ENCODE data around the gene OR6N2. TPM values are rescaled to one million over a fixed set of nuclear protein-coding genes. Genes with fewer than 3 reads are reported as not detected.

Gene OR6N2
- total RNA-seq, 2 donors from 2014 or later, result not detected

GRCh38 chr1:158794247-158794646, 13.2 kb upstream of the OR6N2 start:
- WGBS, 2 experiments (ENCODE audit: insufficient coverage in 1 of 2, insufficient read length in 1 of 2), result 84 to 93% methylated on average over 5 to 6 of the region's 6 CpGs
- Histone ChIP-seq H3K9ac (ENCODE audit: extremely low read depth, low read length, poor library complexity, severe bottlenecking) (no peak overlapping the region), H3K4me1 (ENCODE audit: control insufficient read depth, insufficient read depth, low read length) (no peaks in the 10 kb centered on the region), H3K9me3 (ENCODE audit: control insufficient read depth, low read length) (no peaks in the 10 kb centered on the region), H3K27me3 (ENCODE audit: control insufficient read depth, insufficient read depth, low read length, poor library complexity, severe bottlenecking) (no peaks in the 10 kb centered on the region), H3K36me3 (ENCODE audit: control insufficient read depth, insufficient read depth, low read length) (no peaks in the 10 kb centered on the region), H3K4me3 (ENCODE audit: low read length) (no peak overlapping the region), H3K27ac (ENCODE audit: low read depth, low read length) (no peak overlapping the region)
- Mint-ChIP-seq H3K27me3 (ENCODE audit: insufficient read depth) (no peaks in the 10 kb centered on the region), H3K27ac (no peak overlapping the region), H3K4me1 (peaks cover 2% of the 10 kb centered on the region), H3K9me3 (no peaks in the 10 kb centered on the region), H3K36me3 (ENCODE audit: low read depth) (no peaks in the 10 kb centered on the region), H3K4me3 (no peak overlapping the region)
- no peak for TF ChIP-seq CTCF (conservative IDR thresholded peaks at IDR 0.05)
- DNase-seq, result no peak

GRCh38 chr1:158793604-158794003, 12.6 kb upstream of the OR6N2 start:
- Histone ChIP-seq H3K9ac (ENCODE audit: extremely low read depth, low read length, poor library complexity, severe bottlenecking) (no peak overlapping the region), H3K9me3 (ENCODE audit: control insufficient read depth, low read length) (no peaks in the 10 kb centered on the region), H3K4me1 (ENCODE audit: control insufficient read depth, insufficient read depth, low read length) (no peaks in the 10 kb centered on the region), H3K27me3 (ENCODE audit: control insufficient read depth, insufficient read depth, low read length, poor library complexity, severe bottlenecking) (no peaks in the 10 kb centered on the region), H3K36me3 (ENCODE audit: control insufficient read depth, insufficient read depth, low read length) (no peaks in the 10 kb centered on the region), H3K27ac (ENCODE audit: low read depth, low read length) (no peak overlapping the region), H3K4me3 (ENCODE audit: low read length) (no peak overlapping the region)
- no peaks in the 10 kb centered on the region for H3K36me3 Mint-ChIP-seq (ENCODE audit: low read depth)
- 71 to 81% methylated on average over 2 of the region's 2 CpGs for WGBS, 2 experiments (ENCODE audit: insufficient coverage in 1 of 2, insufficient read length in 1 of 2)
- no peak overlapping the region for H3K27ac Mint-ChIP-seq
- peaks cover 2% of the 10 kb centered on the region for H3K4me1 Mint-ChIP-seq
- no peaks in the 10 kb centered on the region for H3K9me3 Mint-ChIP-seq
- no peak overlapping the region for H3K4me3 Mint-ChIP-seq
- no peaks in the 10 kb centered on the region for H3K27me3 Mint-ChIP-seq (ENCODE audit: insufficient read depth)
- peak; percentile 82 for DNase-seq
- TF ChIP-seq CTCF (conservative IDR thresholded peaks at IDR 0.05), result peak; percentile 83

- Mint-ChIP-seq H3K36me3 (ENCODE audit: low read depth) (no peaks in the 10 kb centered on the region), H3K27ac (no peak within 1 kb of the TSS), H3K9me3 (no peaks in the 10 kb centered on the region), H3K4me3 (no peak within 1 kb of the TSS), H3K4me1 (no peaks in the 10 kb centered on the region), H3K27me3 (ENCODE audit: insufficient read depth) (no peaks in the 10 kb centered on the region)
- Histone ChIP-seq H3K4me1 (ENCODE audit: control insufficient read depth, insufficient read depth, low read length) (no peaks in the 10 kb centered on the region), H3K4me3 (ENCODE audit: low read length) (no peak within 1 kb of the TSS), H3K9me3 (ENCODE audit: control insufficient read depth, low read length) (no peaks in the 10 kb centered on the region), H3K27me3 (ENCODE audit: control insufficient read depth, insufficient read depth, low read length, poor library complexity, severe bottlenecking) (no peaks in the 10 kb centered on the region), H3K27ac (ENCODE audit: low read depth, low read length) (no peak within 1 kb of the TSS), H3K9ac (ENCODE audit: extremely low read depth, low read length, poor library complexity, severe bottlenecking) (no peak within 1 kb of the TSS), H3K36me3 (ENCODE audit: control insufficient read depth, insufficient read depth, low read length) (no peaks in the 10 kb centered on the region)
- DNase-seq, result no peak
- TF ChIP-seq CTCF (conservative IDR thresholded peaks at IDR 0.05), result no peak
- 89 to 96% methylated on average over 3 to 6 of the region's 6 CpGs for WGBS, 2 experiments (ENCODE audit: insufficient coverage in 1 of 2, insufficient read length in 1 of 2)
Observed at GRCh38 chr1:158771950-158772866, 8.8 kb downstream of the OR6N2 start, which contains the start of gene OR6N1. OR6N1 (minus strand) TSS chr1:158772195; CDS start chr1:158766682, 5,513 bp downstream.
